Neural cell (in vitro differentiated cells): ENCODE measurements around the gene CACTIN. TPM values are rescaled to one million over a fixed set of nuclear protein-coding genes. Genes with fewer than 3 reads are reported as not detected.
"Not testable (repeated sequence)": the region's sequence is repeated elsewhere in the genome, so short reads cannot be mapped to it uniquely, and the experiment has no call there.

Experiments
- H2AFZ ChIP-seq: fragments of 200-600, 300-800 bp; sonication (generic), shearing (Covaris generic); 2 replicates; pipeline ENCODE4 v1.6.0; 2014; ENCODE audit warnings: low read depth, mild to moderate bottlenecking, antibody characterized with exemption, low read length, moderate library complexity
- H3F3A ChIP-seq: fragments of 200-600 bp; shearing (Covaris generic); 2 replicates; pipeline ENCODE4 v1.6.1; 2016; ENCODE audit warnings: mild to moderate bottlenecking, moderate library complexity, mixed read lengths, antibody characterized with exemption, low read length; ENCODE audit not compliant: insufficient read depth, poor library complexity, severe bottlenecking
- H3K27ac ChIP-seq: fragments of 200-600, 300-800 bp; sonication (generic), shearing (Covaris generic); 2 replicates; pipeline ENCODE4 v1.5.1; 2014; ENCODE audit warnings: mild to moderate bottlenecking, low read length, moderate library complexity
- H3K27me3 ChIP-seq: fragments of 300-800, 200-600 bp; sonication (generic), shearing (Covaris generic); 2 replicates; pipeline ENCODE4 v1.6.0; 2014; ENCODE audit warnings: mild to moderate bottlenecking, low read depth, low read length, moderate library complexity; ENCODE audit not compliant: insufficient read depth
- H3K36me3 ChIP-seq: fragments of 300-800, 200-600 bp; sonication (generic), shearing (Covaris generic); 2 replicates; pipeline ENCODE4 v1.5.1; 2014; ENCODE audit warnings: mild to moderate bottlenecking, antibody characterized with exemption, low read length, moderate library complexity; ENCODE audit not compliant: insufficient read depth
- H3K4me2 ChIP-seq: fragments of 300-800, 200-600 bp; sonication (generic), shearing (Covaris generic); 2 replicates; pipeline ENCODE4 v1.6.0; 2014; ENCODE audit warnings: mild to moderate bottlenecking, low read length
- H3K4me3 ChIP-seq: fragments of 300-800, 200-600 bp; sonication (generic), shearing (Covaris generic); 2 replicates; pipeline ENCODE4 v1.5.1; 2014; ENCODE audit warnings: mild to moderate bottlenecking, low read length, moderate library complexity
- H3K79me2 ChIP-seq: fragments of 200-600 bp; shearing (Covaris generic); replicated peaks from 2 replicates; pipeline ENCODE4 v1.6.0; 2014; ENCODE audit warnings: mild to moderate bottlenecking, low read length, moderate library complexity; ENCODE audit not compliant: insufficient read depth
- H3K9ac ChIP-seq: fragments of 300-800, 200-600 bp; sonication (generic), shearing (Covaris generic); 2 replicates; pipeline ENCODE4 v1.6.1; 2016; ENCODE audit warnings: mild to moderate bottlenecking, low read length, mixed read lengths
- H3K9me2 ChIP-seq: fragments of 200-600 bp; shearing (Covaris generic); 2 replicates; pipeline ENCODE4 v1.6.1; 2016; ENCODE audit warnings: mild to moderate bottlenecking, low read length, mixed read lengths; ENCODE audit not compliant: insufficient read depth
- H3K9me3 ChIP-seq: fragments of 200-600, 300-800 bp; sonication (generic), shearing (Covaris generic); 2 replicates; pipeline ENCODE4 v1.6.1; 2016; ENCODE audit warnings: mild to moderate bottlenecking, mixed run types, low read length, moderate library complexity, mixed read lengths
- H4K20me1 ChIP-seq: fragments of 200-600 bp; shearing (Covaris generic); 2 replicates; pipeline ENCODE4 v1.6.1; 2016; ENCODE audit warnings: mild to moderate bottlenecking, mixed run types; ENCODE audit not compliant: insufficient read depth
- CTCF ChIP-seq: fragments of 450-650 bp; IDR thresholded peaks from 2 replicates; pipeline ENCODE4 v1.5.1; 2014; ENCODE audit warnings: antibody characterized with exemption, mild to moderate bottlenecking, moderate library complexity; ENCODE audit not compliant: poor library complexity, severe bottlenecking
- EZH2 ChIP-seq: fragments of 200-600, 300-800 bp; shearing (Covaris generic), sonication (generic); IDR thresholded peaks from 2 replicates; pipeline ENCODE4 v1.6.1; 2014; ENCODE audit warnings: antibody characterized with exemption, low read length, borderline replicate concordance, mild to moderate bottlenecking; ENCODE audit not compliant: insufficient read depth, poor library complexity, severe bottlenecking
- MXI1 ChIP-seq: fragments of 450-650 bp; conservative IDR thresholded peaks from 2 replicates; pipeline ENCODE4 v1.6.1; 2014; ENCODE audit warnings: antibody characterized with exemption, mild to moderate bottlenecking; ENCODE audit not compliant: poor library complexity, severe bottlenecking
- POLR2AphosphoS5 ChIP-seq: IDR thresholded peaks from 2 replicates; pipeline ENCODE4 v1.6.1; 2012
- RAD21 ChIP-seq: fragments of 450-650 bp; conservative IDR thresholded peaks from 2 replicates; pipeline ENCODE4 v1.6.1; 2014; ENCODE audit warnings: antibody characterized with exemption, mild to moderate bottlenecking, moderate library complexity
- REST ChIP-seq: IDR thresholded peaks from 2 replicates; pipeline ENCODE4 v1.6.1; 2012; ENCODE audit warnings: borderline replicate concordance
- polyA plus RNA-seq: library from polyadenylated mRNA; depleted of rRNA; stranded (reverse); fragments of >200 nt; gene quantifications from 2 replicates; pipeline ENCODE4 v1.2.3, GENCODE V29; 2014

The CACTIN gene
- polyA plus RNA-seq, 1 donor from 2014 or later, result 21.4 TPM

- H2AFZ ChIP-seq, result peak overlapping the region; percentile 41
- no peaks in the 10 kb centered on the region for H3K9me3 ChIP-seq
- no peaks in the 10 kb centered on the region for H3K79me2 ChIP-seq
- peak overlapping the region; percentile 45 for H3K9ac ChIP-seq
- no peak overlapping the region for H3K27ac ChIP-seq
- no peaks in the 10 kb centered on the region for H4K20me1 ChIP-seq
- TF ChIP-seq EZH2 (no peak), POLR2AphosphoS5 (no peak)
- H3F3A ChIP-seq, result no peaks in the 10 kb centered on the region
- no peaks in the 10 kb centered on the region for H3K27me3 ChIP-seq
- peak overlapping the region; percentile 10 for H3K4me2 ChIP-seq
- peak overlapping the region; percentile 77 for H3K4me3 ChIP-seq
- no peaks in the 10 kb centered on the region for H3K36me3 ChIP-seq
- H3K9me2 ChIP-seq, result no peaks in the 10 kb centered on the region
These were observed 54.3 kb downstream of the CACTIN start for GRCh38 chr19:3572132-3572854.

GRCh38 chr19:3570606-3571011 is 56.0 kb downstream of the CACTIN start:
- no peak overlapping the region for H2AFZ ChIP-seq
- no peaks in the 10 kb centered on the region for H3K9me2 ChIP-seq
- H3K79me2 ChIP-seq, result no peaks in the 10 kb centered on the region
- no peak overlapping the region for H3K9ac ChIP-seq
- TF ChIP-seq MXI1 (no peak), REST (no peak), CTCF (no peak), RAD21 (no peak)
- no peaks in the 10 kb centered on the region for H3K36me3 ChIP-seq
- H3K9me3 ChIP-seq, result no peaks in the 10 kb centered on the region
- no peak overlapping the region for H3K4me2 ChIP-seq
- H3F3A ChIP-seq, result no peaks in the 10 kb centered on the region
- H4K20me1 ChIP-seq, result no peaks in the 10 kb centered on the region
- no peaks in the 10 kb centered on the region for H3K27me3 ChIP-seq
- no peak overlapping the region for H3K27ac ChIP-seq
- no peak overlapping the region for H3K4me3 ChIP-seq

GRCh38 chr19:3570042-3570441 is 56.5 kb downstream of the CACTIN start:
- not testable (repeated sequence) for H3K36me3 ChIP-seq, H3K4me3 ChIP-seq, H3F3A ChIP-seq, H3K9ac ChIP-seq, H4K20me1 ChIP-seq, H3K79me2 ChIP-seq, H2AFZ ChIP-seq, H3K9me2 ChIP-seq, H3K4me2 ChIP-seq, H3K9me3 ChIP-seq, H3K27me3 ChIP-seq, H3K27ac ChIP-seq
